Transverse colon (tissue), 4 donors: Measurements from ENCODE around the gene CDC14A. TPM values are rescaled to one million over a fixed set of nuclear protein-coding genes. Genes with fewer than 3 reads are reported as not detected.
"Not testable (repeated sequence)": the region's sequence is repeated elsewhere in the genome, so short reads cannot be mapped to it uniquely, and the experiment has no call there.

Source experiments
- DNase-seq: peaks from one replicate; pipeline ENCODE4 v3.0.0-alpha.2; 2019
- H3K27ac ChIP-seq, 4 donors: fragments of 200-600 bp; sonication (generic); 2 replicates each; pipeline ENCODE4 v1.5.1; 2016 to 2018; ENCODE audit warnings: inconsistent platforms in 4 of 4
- H3K27me3 ChIP-seq: fragments of 200-600 bp; sonication (generic); 2 replicates; pipeline ENCODE4 v1.5.1; 2017; ENCODE audit warnings: inconsistent platforms
- H3K36me3 ChIP-seq, 4 donors: fragments of 200-600 bp; sonication (generic); 2 replicates each; pipeline ENCODE4 v1.5.1; 2017 to 2019; ENCODE audit warnings: inconsistent platforms in 4 of 4
- H3K4me1 ChIP-seq, 4 donors: fragments of 200-600 bp; sonication (generic); 2 replicates each; pipeline ENCODE4 v1.5.1; 2017 to 2020; ENCODE audit warnings: inconsistent platforms in 4 of 4
- H3K4me3 ChIP-seq, 4 donors: fragments of 200-600 bp; sonication (generic); 1 replicate in 1 of 4; 2 replicates in 3 of 4; pipeline versions ENCODE4 v1.5.1 to v1.6.1; 2017 to 2019; ENCODE audit warnings: inconsistent platforms in 4 of 4
- H3K9me3 ChIP-seq, 2 donors: fragments of 200-600 bp; sonication (generic); 2 replicates each; pipeline ENCODE4 v1.5.1; 2017 to 2019; ENCODE audit warnings: inconsistent platforms in 2 of 2
- EP300 ChIP-seq: sonication (generic); formaldehyde crosslinking; IDR thresholded peaks from one replicate; pipeline ENCODE4 v1.6.1; 2017; ENCODE audit warnings: antibody characterized with exemption, low read depth
- POLR2A ChIP-seq: fragments of 450-650 bp; IDR thresholded peaks from one replicate; pipeline ENCODE4 v1.6.1; 2016; ENCODE audit warnings: antibody characterized with exemption, mild to moderate bottlenecking, moderate library complexity
- POLR2AphosphoS5 ChIP-seq, 3 donors: sonication (generic); formaldehyde crosslinking; IDR thresholded peaks; one replicate each; pipeline ENCODE4 v1.6.1; 2016; ENCODE audit warnings: antibody characterized with exemption in 3 of 3
- WGBS, 2 donors: methylation state at CpG; one replicate each; pipeline ENCODE4 v1.1.5; 2018; ENCODE audit warnings: low coverage in 1 of 2; 5-methylcytosine and 5-hydroxymethylcytosine counted together
- in situ Hi-C, 4 donors: fragments of 200-750 bp; cut with MboI; loops; one replicate each; pipeline versions ENCODE4 v1.15.0 to v1.15.1; 2017; ENCODE audit warnings: low sequenced_read_pairs in 3 of 4, low pct_ligation_motif_present in 1 of 4, low pct_unique_long_range_greater_than_20kb in 1 of 4
- intact Hi-C: fragments of 100-400 bp; cut with DNase I; formaldehyde crosslinking; loops from one replicate; pipeline ENCODE4 v1.15.1; 2023; ENCODE audit warnings: low total_unique reads
- total RNA-seq, 4 donors: library from RNA; depleted of rRNA; stranded (reverse); fragments of >200 nt; gene quantifications; one replicate each; pipeline ENCODE4 v1.1.0, GENCODE V29; 2016
- TF ChIP-seq, protein P1 (sequence below), 5 experiments: fragments of 200-600 bp in 3 of 5; fragments of 450-650 bp in 2 of 5; sonication (generic) in 3 of 5; IDR thresholded peaks; 1 replicate in 2 of 5; 2 replicates in 3 of 5; pipeline ENCODE4 v1.5.1; 2016 to 2017; ENCODE audit warnings: antibody characterized with exemption in 5 of 5, inconsistent platforms in 3 of 5, mild to moderate bottlenecking in 2 of 5, moderate library complexity in 1 of 5

The CDC14A gene
- total RNA-seq, 4 donors from 2014 or later = 8.0 to 68.6 (median 48.5) TPM

GRCh38 chr1:100404821-100405220, 52.5 kb downstream of the CDC14A start:
- TF ChIP-seq POLR2A (no peak), POLR2AphosphoS5 (IDR thresholded peaks at IDR 0.05) (no peak), EP300 (no peak)
- TF ChIP-seq, protein P1, sequence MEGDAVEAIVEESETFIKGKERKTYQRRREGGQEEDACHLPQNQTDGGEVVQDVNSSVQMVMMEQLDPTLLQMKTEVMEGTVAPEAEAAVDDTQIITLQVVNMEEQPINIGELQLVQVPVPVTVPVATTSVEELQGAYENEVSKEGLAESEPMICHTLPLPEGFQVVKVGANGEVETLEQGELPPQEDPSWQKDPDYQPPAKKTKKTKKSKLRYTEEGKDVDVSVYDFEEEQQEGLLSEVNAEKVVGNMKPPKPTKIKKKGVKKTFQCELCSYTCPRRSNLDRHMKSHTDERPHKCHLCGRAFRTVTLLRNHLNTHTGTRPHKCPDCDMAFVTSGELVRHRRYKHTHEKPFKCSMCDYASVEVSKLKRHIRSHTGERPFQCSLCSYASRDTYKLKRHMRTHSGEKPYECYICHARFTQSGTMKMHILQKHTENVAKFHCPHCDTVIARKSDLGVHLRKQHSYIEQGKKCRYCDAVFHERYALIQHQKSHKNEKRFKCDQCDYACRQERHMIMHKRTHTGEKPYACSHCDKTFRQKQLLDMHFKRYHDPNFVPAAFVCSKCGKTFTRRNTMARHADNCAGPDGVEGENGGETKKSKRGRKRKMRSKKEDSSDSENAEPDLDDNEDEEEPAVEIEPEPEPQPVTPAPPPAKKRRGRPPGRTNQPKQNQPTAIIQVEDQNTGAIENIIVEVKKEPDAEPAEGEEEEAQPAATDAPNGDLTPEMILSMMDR (IDR thresholded peaks at IDR 0.05) = no peak

DNA sequence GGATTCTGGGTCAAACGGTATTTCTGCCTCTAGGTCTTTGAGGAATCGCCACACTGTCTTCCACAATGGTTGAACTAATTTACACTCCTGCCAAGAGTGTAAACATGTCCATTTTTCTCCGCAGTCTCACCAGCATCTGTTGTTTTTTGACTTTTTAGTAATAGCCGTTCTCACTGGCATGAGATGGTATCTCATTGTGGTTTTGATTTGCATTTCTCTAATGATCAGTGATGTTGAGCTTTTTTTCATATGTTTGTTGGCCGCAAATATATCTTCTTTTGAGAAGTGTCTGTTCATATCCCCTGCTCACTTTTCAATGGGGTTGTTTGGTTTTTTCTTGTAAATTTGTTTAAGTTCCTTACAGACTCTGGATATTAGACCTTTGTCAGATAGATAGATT, 53.6 kb downstream of the CDC14A start:
- H3K27me3 ChIP-seq, H3K36me3 ChIP-seq, intact Hi-C loops, H3K4me1 ChIP-seq, DNase-seq, H3K27ac ChIP-seq, H3K4me3 ChIP-seq, in situ Hi-C loops, H3K9me3 ChIP-seq: not testable (repeated sequence)
- WGBS, 2 donors = 87 to 91% methylated on average over 5 of the region's 5 CpGs

More at GRCh38 chr1:100404821-100405220, 52.5 kb downstream of the CDC14A start:
- Histone ChIP-seq H3K27me3 (no peaks in the 10 kb centered on the region), H3K9me3 (no peaks in the 10 kb centered on the region), H3K27ac (no peak overlapping the region), H3K4me3 (no peak overlapping the region), H3K4me1 (peaks cover 0 to 18% (median 7%) of the 10 kb centered on the region in 4 donors), H3K36me3 (no peaks in the 10 kb centered on the region)
- DNase-seq = no peak
- WGBS, 2 donors = 82 to 100% methylated on average over 2 of the region's 2 CpGs
- intact Hi-C loops = no loop called here
- in situ Hi-C loops = no loop called here

DNA sequence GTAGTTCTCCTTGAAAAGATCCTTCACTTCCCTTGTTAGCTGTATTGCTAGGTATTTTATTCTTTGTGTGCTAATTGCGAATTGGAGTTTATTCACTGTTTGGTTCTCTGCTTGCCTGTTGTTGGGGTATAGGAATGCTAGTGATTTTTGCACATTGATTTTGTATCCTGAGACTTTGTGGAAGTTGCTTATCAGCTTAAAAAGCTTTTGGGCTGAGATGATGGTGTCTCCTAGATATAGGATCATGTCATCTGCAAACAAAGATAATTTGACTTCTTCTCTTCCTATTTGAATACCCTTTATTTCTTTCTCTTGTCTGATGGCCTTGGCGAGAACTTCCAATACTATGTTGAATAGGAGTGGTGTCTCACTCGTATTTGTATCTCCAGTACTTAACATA, 55.1 kb downstream of the CDC14A start:
- H3K9me3 ChIP-seq, intact Hi-C loops, H3K27me3 ChIP-seq, H3K4me1 ChIP-seq, H3K4me3 ChIP-seq, H3K36me3 ChIP-seq, H3K27ac ChIP-seq, in situ Hi-C loops, DNase-seq: not testable (repeated sequence)
- 99 to 100% methylated on average over 3 of the region's 3 CpGs for WGBS, 2 donors

DNA sequence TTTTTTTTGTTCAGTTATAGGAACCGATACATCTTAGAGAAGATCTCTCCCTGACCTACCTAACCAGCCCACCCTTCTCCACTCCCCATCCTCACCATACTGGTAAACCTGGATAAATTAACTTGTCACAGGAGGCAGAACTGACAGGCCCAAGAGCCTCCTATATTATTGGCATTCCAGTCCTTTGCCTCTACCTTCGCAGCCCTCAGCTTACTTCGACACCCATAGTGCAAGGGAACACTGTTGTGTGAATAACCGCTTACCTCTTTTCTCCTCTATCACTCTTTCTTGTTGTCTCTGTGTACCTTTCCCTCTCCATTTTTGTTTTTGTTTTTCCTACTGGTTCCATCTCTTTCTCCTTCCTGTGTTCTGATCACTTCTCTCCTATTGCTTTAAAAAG, 58.7 kb downstream of the CDC14A start:
- in situ Hi-C loops (no loop called here), intact Hi-C loops (no loop called here)
- no peaks in the 10 kb centered on the region for H3K27me3 ChIP-seq
- H3K4me1 ChIP-seq = peaks cover 0 to 30% (median 5%) of the 10 kb centered on the region in 4 donors
- 94 to 100% methylated on average over 4 of the region's 4 CpGs for WGBS, 2 donors
- H3K4me3 ChIP-seq = no peak overlapping the region
- DNase-seq = no peak
- no peak for TF ChIP-seq POLR2A
- no peak for TF ChIP-seq POLR2AphosphoS5 (IDR thresholded peaks at IDR 0.05)
- TF ChIP-seq, protein P1 (IDR thresholded peaks at IDR 0.05) = no peak
- TF ChIP-seq EP300 = no peak
- no peaks in the 10 kb centered on the region for H3K9me3 ChIP-seq
- no peaks in the 10 kb centered on the region for H3K36me3 ChIP-seq
- H3K27ac ChIP-seq = no peak overlapping the region

DNA sequence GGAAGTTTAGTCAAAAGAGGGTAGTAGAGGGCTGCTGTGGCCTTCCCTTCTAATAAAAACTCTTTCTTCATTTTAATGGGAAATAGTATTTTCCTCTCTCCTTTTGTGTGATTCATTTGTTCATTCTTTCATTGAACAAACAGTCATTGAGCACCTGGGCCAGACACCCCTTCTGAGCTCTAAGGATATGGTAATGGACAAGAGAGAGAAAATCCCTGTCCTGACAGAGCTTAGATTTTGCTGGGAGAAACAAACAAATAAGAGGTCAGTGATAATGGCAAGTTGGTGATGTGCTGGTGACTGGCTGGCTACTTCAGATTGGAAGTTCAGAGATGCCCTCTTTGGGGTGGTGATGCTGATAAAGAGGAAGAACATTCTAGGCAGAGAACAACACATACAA, 59.3 kb downstream of the CDC14A start:
- Histone ChIP-seq H3K4me3 (no peak overlapping the region), H3K9me3 (no peaks in the 10 kb centered on the region), H3K27me3 (no peaks in the 10 kb centered on the region), H3K27ac (no peak overlapping the region), H3K36me3 (no peaks in the 10 kb centered on the region), H3K4me1 (peaks cover 0 to 30% (median 5%) of the 10 kb centered on the region in 4 donors)
- no peak for TF ChIP-seq POLR2A
- TF ChIP-seq EP300 = no peak
- TF ChIP-seq, protein P1 (IDR thresholded peaks at IDR 0.05) = no peak
- no peak for TF ChIP-seq POLR2AphosphoS5 (IDR thresholded peaks at IDR 0.05)
- no peak for DNase-seq
- intact Hi-C loops = no loop called here
- in situ Hi-C loops = no loop called here
